SK-N-MC (cell line): Measurements from ENCODE around the gene SLAIN2.

Experiments
- EZH2 ChIP-seq: fragments of 200-600 bp; sonication (generic); IDR thresholded peaks from one replicate; pipeline ENCODE4 v1.6.1; 2017; ENCODE audit warnings: antibody characterized with exemption
- FOXP2 ChIP-seq: optimal IDR thresholded peaks from 2 replicates; pipeline ENCODE3; 2011; ENCODE audit warnings: mild to moderate bottlenecking, moderate library complexity; ENCODE audit not compliant: insufficient read depth; ENCODE audit errors: extremely low read length, control extremely low read depth
- POLR2AphosphoS5 ChIP-seq: IDR thresholded peaks from 2 replicates; pipeline ENCODE4 v1.6.1; 2012; ENCODE audit warnings: mild to moderate bottlenecking, low read depth, low read length, borderline replicate concordance

DNA sequence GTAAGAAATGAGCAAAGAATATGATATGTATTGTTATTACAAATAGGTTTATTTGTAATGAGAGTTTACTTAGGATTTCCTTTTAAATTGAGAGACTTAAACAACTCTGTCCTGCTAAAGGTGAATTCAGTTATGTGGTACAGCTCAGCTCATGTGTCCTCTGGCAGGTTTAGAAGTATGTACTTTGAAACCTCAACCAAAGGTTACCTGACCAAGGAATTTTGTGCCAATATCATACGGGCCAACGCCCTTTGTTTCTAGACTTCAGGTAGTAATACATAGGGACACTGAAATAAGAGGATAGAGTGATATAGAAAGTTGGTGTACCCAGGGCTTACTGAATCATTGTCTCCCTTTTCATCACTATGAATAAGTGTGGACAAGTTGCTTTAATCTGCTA lies 25.7 kb downstream of the SLAIN2 start:
- TF ChIP-seq POLR2AphosphoS5: no peak
- no peak for TF ChIP-seq EZH2
- no peak for TF ChIP-seq FOXP2
